Neural crest cell (in vitro differentiated cells): ENCODE measurements around the gene STAT3. TPM values are rescaled to one million over a fixed set of nuclear protein-coding genes. Genes with fewer than 3 reads are reported as not detected.

Experiments used
- DNase-seq: peaks from one replicate; pipeline ENCODE4 v3.0.0; 2021; ENCODE audit warnings: low read depth, mixed read lengths, low spot score
- H3K27ac Mint-ChIP-seq: one replicate; pipeline ENCODE4 v1.8.0; 2021; ENCODE audit warnings: mild to moderate bottlenecking, mixed read lengths; ENCODE audit not compliant: unreplicated experiment
- H3K27me3 Mint-ChIP-seq: 2 replicates; pipeline ENCODE4 v1.8.0; 2021; ENCODE audit warnings: low read depth, mild to moderate bottlenecking, mixed read lengths
- H3K36me3 Mint-ChIP-seq: 2 replicates; pipeline ENCODE4 v1.8.0; 2021; ENCODE audit warnings: low read depth, mild to moderate bottlenecking, mixed read lengths
- H3K4me1 Mint-ChIP-seq: 2 replicates; pipeline ENCODE4 v1.8.0; 2021; ENCODE audit warnings: mixed read lengths
- H3K4me3 Mint-ChIP-seq: one replicate; pipeline ENCODE4 v1.8.0; 2021; ENCODE audit warnings: mild to moderate bottlenecking, mixed read lengths
- H3K9me3 Mint-ChIP-seq: 2 replicates; pipeline ENCODE4 v1.8.0; 2021; ENCODE audit warnings: mixed read lengths
- total RNA-seq: library from RNA; stranded (reverse); gene quantifications from 2 replicates; pipeline ENCODE4 v1.2.1, GENCODE V29; 2021
- TF ChIP-seq, protein P1 (sequence below): fragments of 200-600 bp; sonication (generic); conservative IDR thresholded peaks from 2 replicates; pipeline ENCODE4 v1.5.0; 2021; ENCODE audit warnings: antibody characterized with exemption, mild to moderate bottlenecking

STAT3 gene
- total RNA-seq, 1 donor from 2014 or later: 40.9 TPM

DNA sequence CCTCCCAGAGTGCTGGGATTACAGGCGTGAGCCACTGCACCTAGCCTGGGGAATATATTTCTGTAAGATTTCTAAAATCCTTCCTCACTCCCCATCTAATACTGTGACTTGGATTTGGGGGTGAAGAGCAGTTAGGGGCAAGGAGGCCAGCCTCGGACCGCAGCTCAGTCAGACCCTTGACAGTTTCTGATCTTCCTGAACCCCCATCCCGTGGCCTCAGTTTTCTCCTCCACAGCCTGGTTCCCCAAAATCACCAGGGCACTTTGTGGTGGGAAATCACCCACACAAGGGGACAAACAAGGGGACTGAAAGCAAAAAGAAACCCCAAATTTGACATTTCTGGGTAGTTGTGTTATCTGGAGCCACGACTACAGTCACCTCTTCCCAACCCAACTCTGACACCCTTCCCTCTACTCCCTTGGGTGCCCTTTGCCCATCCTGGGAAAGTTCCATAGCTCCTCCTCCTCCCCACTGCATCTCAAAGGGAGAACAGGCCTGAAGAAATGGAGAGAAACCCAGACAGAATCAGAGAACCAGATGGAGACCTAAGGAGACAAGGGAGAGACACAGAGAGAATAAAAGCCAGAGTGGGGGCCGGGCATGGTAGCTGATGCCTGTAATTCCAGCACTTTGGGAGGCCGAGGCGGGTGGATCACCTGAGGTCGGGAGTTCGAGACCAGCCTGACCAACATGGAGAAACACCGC, 102.7 kb downstream of the STAT3 start:
- Mint-ChIP-seq H3K27me3 (peaks cover 36% of the 10 kb centered on the region), H3K4me1 (peaks cover 41% of the 10 kb centered on the region), H3K4me3 (no peak overlapping the region), H3K36me3 (no peaks in the 10 kb centered on the region), H3K27ac (no peak overlapping the region), H3K9me3 (no peaks in the 10 kb centered on the region)
- no peak for DNase-seq
- TF ChIP-seq, protein P1, sequence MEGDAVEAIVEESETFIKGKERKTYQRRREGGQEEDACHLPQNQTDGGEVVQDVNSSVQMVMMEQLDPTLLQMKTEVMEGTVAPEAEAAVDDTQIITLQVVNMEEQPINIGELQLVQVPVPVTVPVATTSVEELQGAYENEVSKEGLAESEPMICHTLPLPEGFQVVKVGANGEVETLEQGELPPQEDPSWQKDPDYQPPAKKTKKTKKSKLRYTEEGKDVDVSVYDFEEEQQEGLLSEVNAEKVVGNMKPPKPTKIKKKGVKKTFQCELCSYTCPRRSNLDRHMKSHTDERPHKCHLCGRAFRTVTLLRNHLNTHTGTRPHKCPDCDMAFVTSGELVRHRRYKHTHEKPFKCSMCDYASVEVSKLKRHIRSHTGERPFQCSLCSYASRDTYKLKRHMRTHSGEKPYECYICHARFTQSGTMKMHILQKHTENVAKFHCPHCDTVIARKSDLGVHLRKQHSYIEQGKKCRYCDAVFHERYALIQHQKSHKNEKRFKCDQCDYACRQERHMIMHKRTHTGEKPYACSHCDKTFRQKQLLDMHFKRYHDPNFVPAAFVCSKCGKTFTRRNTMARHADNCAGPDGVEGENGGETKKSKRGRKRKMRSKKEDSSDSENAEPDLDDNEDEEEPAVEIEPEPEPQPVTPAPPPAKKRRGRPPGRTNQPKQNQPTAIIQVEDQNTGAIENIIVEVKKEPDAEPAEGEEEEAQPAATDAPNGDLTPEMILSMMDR: no peak

DNA sequence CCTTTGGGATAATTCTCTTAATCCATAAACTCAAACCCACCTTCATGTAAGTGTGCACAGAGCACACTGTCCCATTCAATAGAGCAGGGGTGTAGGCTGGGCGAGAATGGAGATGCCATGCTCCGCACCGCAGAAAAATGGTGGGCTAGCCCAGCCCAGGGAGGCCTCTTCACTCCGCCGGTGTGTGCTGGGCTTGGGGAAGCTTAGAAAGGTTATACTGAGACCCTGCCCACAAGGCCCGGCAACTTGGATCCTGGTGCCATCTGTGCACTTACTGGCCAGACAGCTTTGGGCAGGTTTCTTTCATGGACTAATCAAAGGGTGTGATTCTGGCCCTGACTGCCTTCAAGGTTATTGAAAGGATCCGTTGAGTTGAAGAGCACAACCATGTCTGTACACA, 103.7 kb downstream of the STAT3 start:
- DNase-seq: no peak

DNA sequence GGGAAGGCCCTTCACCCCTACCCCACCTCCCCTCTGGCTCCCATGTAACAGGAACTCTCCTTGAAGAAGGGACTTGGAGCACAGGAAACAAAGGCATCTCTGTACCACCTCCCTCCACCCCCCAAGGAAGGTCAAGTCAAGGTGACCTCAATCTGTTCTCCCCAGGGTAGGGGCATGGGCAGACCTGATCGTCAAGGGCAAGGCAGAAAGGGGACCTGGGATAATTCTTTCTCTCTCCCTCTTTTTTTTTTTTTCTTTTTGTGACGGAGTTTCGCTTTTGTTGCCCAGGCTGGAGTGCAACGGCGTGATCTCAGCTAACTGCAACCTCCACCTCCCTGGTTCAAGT, 104.2 kb downstream of the STAT3 start:
- Mint-ChIP-seq H3K36me3 (no peaks in the 10 kb centered on the region), H3K4me1 (peaks cover 41% of the 10 kb centered on the region), H3K4me3 (peak overlapping the region; percentile 69), H3K27me3 (peaks cover 23% of the 10 kb centered on the region), H3K9me3 (no peaks in the 10 kb centered on the region), H3K27ac (no peak overlapping the region)
- DNase-seq: no peak
- TF ChIP-seq, protein P1: no peak

More for the DNA sequence above, 103.7 kb downstream of the STAT3 start:
- TF ChIP-seq, protein P1: no peak
- Mint-ChIP-seq H3K27ac (no peak overlapping the region), H3K4me1 (peaks cover 41% of the 10 kb centered on the region), H3K4me3 (no peak overlapping the region), H3K9me3 (no peaks in the 10 kb centered on the region), H3K27me3 (peaks cover 28% of the 10 kb centered on the region), H3K36me3 (no peaks in the 10 kb centered on the region)

DNA sequence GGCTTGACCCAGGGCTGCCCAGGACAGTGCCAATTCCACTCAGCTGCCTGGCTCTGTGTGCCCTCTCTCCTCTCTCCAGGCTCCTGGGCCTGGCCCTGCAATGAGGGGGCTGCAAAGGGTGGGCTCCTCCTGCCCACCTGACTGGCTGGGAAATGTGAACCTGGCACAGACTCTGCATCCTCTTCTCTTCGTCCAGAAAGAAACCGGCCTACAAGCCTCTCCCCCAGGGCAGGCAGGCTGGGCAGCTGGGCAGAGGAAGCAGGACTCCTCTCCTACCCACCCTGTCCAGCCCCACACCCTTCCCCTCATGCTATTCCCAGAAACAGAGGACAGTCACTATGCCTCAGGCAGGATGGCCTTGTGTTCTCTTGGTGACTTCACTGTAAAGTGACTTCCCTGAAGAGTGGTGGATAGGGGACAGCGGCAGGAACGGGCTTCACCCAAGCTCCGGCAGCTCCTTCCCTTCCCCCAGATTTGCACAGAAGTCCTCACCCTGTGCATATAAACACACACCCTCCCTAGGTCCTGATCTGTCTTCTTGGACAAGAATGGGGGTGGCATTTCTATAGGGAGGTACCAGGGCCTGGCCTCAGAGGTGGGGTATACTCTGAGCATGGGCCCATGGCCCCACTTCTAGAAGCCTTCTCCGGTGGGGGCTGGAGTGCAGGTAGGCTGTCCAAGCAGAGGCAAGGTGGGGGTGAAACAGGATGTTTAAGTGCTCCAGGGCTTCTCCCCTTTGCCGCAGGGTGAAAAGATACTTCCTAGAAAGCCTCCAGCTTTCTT, 104.8 kb downstream of the STAT3 start:
- no peak for DNase-seq
- Mint-ChIP-seq H3K27ac (peak overlapping the region; percentile 78), H3K36me3 (no peaks in the 10 kb centered on the region), H3K9me3 (no peaks in the 10 kb centered on the region), H3K27me3 (peaks cover 21% of the 10 kb centered on the region), H3K4me3 (peak overlapping the region; percentile 69), H3K4me1 (peaks cover 41% of the 10 kb centered on the region)
- TF ChIP-seq, protein P1: no peak

DNA sequence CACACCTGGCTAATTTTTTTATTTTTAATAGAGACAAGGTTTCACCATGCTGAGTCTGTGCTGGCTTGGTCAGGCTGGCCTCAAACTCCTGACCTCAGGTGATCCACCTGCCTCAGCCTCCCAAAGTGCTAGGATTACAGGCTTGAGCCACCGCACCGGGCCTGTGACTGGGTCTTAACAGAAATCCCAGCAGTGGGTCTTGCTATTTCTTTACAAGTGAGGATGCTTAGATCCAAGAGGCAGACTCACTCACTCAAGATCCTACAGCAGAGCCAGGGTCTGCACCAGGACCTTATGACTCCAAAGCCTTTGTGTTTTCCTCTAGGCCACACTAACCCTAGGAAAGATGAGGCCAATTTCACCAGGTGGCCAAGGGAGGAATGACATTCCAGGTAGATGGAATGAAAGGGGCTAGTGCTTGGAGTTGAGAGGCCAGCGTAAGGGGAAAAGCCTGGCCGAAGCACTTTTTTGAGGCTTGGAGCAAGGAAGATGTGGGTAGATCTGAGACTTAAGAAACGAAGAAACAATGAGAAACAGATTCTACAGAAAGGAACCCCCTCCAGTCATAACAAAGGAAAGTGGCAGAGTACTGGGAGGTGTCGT, 105.7 kb downstream of the STAT3 start:
- Mint-ChIP-seq H3K27ac (peak overlapping the region; percentile 78), H3K9me3 (no peaks in the 10 kb centered on the region), H3K4me1 (peaks cover 43% of the 10 kb centered on the region), H3K27me3 (peaks cover 17% of the 10 kb centered on the region), H3K4me3 (no peak overlapping the region), H3K36me3 (no peaks in the 10 kb centered on the region)
- no peak for DNase-seq
- TF ChIP-seq, protein P1: no peak
